A673 (cell line): ENCODE measurements around the gene COPZ1.

Source experiments
- EZH2 ChIP-seq: fragments of 200-600 bp; sonication (generic); IDR thresholded peaks from 2 replicates; pipeline ENCODE4 v1.6.1; 2017; ENCODE audit warnings: borderline replicate concordance, low read depth, mild to moderate bottlenecking, mixed read lengths, antibody characterized with exemption, low read length; ENCODE audit not compliant: poor library complexity, severe bottlenecking
- TF ChIP-seq, protein P1 (sequence below): fragments of 300-800, 200-600 bp; sonication (generic); conservative IDR thresholded peaks from 2 replicates; pipeline ENCODE4 v1.5.1; 2017; ENCODE audit warnings: low read depth, mild to moderate bottlenecking, antibody characterized with exemption, low read length, moderate library complexity, mixed read lengths

DNA sequence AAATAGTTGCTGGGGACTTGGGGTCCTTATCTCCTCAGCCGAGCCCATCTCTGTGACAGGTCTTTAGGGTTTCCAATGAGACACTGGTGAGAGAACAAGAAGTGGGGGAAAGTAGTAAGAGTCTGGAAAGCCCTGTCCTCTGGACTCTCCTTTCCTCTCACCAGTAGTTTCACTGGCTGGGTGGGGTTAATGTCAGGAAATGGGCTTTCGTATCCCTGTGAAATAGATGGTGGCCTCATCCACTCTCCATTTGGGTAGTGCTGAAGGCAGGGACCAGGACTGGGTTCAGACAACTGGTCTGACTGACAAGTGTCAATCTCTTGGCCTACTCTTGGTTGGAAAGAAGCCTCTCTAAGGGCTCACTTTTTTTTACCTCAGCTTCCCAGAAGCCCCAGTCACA is 52.1 kb downstream of the COPZ1 start:
- TF ChIP-seq, protein P1, sequence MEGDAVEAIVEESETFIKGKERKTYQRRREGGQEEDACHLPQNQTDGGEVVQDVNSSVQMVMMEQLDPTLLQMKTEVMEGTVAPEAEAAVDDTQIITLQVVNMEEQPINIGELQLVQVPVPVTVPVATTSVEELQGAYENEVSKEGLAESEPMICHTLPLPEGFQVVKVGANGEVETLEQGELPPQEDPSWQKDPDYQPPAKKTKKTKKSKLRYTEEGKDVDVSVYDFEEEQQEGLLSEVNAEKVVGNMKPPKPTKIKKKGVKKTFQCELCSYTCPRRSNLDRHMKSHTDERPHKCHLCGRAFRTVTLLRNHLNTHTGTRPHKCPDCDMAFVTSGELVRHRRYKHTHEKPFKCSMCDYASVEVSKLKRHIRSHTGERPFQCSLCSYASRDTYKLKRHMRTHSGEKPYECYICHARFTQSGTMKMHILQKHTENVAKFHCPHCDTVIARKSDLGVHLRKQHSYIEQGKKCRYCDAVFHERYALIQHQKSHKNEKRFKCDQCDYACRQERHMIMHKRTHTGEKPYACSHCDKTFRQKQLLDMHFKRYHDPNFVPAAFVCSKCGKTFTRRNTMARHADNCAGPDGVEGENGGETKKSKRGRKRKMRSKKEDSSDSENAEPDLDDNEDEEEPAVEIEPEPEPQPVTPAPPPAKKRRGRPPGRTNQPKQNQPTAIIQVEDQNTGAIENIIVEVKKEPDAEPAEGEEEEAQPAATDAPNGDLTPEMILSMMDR: no peak
- no peak for TF ChIP-seq EZH2
